K562 (cell line): ENCODE results near the gene TSPAN14. TPM values are rescaled to one million over a fixed set of nuclear protein-coding genes. Genes with fewer than 3 reads are reported as not detected.
A peak's percentile ranks its signal among the peaks of the same experiment; 100 is the strongest.

Source experiments
- ATAC-seq: fragments of 200-7000 bp; cut with Tn5 transposase; 3 replicates; pipeline ENCODE4 v1.9.1; 2020; ENCODE audit warnings: moderate library complexity
- BruUV-seq: library from RNA; stranded (reverse); fragments of 400-500 nt; replicated peaks from 2 replicates; lab custom pipeline; 2021; lab: Mats Ljungman, UMichigan
- CTCF ChIA-PET: fragments of 300-600 bp; formaldehyde crosslinking; extraction: SDS; loops from one replicate; lab custom pipeline; 2021; ENCODE audit warnings: low intra/inter-chr PET ratio; lab: Yijun Ruan, JAX
- POLR2A ChIA-PET: fragments of 300-600, 350-650 bp; sonication (Branson Sonifier 250); formaldehyde crosslinking; extraction: SDS; loops from one replicate; lab custom pipeline; 2021; ENCODE audit warnings: antibody characterized with exemption, inconsistent platforms; lab: Yijun Ruan, JAX
- DNase-seq, 4 experiments: peaks; one replicate each; pipeline versions ENCODE4 v3.0.0 to v3.0.0-alpha.2; 2011 to 2018; ENCODE audit warnings: low spot score in 3 of 4, mixed read lengths in 3 of 4; ENCODE audit errors: extremely low read depth in 1 of 4
- FAIRE-seq: peaks from 2 replicates; lab custom pipeline; 2011; peaks lifted over from hg19 to GRCh38; lab: Jason Lieb, UNC
- H2AFZ ChIP-seq: 2 replicates; pipeline ENCODE4 v1.6.0; 2011; ENCODE audit warnings: low read depth, low read length, control low read depth, inconsistent platforms
- H3K27ac ChIP-seq: fragments of 200-600 bp; 3 replicates; pipeline ENCODE4 v1.8.0; 2011; ENCODE audit warnings: low read depth, mild to moderate bottlenecking, control low read depth, inconsistent platforms, low read length, moderate library complexity, mixed read lengths; ENCODE audit errors: extremely low read depth
- H3K27me3 ChIP-seq, 2 experiments: fragments of 300-600 bp in 1 of 2; 2 replicates in 1 of 2; 3 replicates in 1 of 2; pipeline versions ENCODE4 v1.6.0 to v1.8.0; 2011; ENCODE audit warnings: inconsistent platforms in 2 of 2, low read length in 2 of 2, mild to moderate bottlenecking in 1 of 2, mixed read lengths in 1 of 2, moderate library complexity in 1 of 2; ENCODE audit not compliant: control insufficient read depth in 2 of 2, insufficient read depth in 2 of 2
- H3K36me3 ChIP-seq: fragments of 300-600 bp; 3 replicates; pipeline ENCODE4 v1.8.0; 2011; ENCODE audit warnings: mild to moderate bottlenecking, low read length, inconsistent platforms; ENCODE audit not compliant: control insufficient read depth, insufficient read depth
- H3K4me1 ChIP-seq, 2 experiments: fragments of 200-600 bp in 1 of 2; replicated peaks in 1 of 2; 2 replicates in 1 of 2; 3 replicates in 1 of 2; pipeline versions ENCODE4 v1.5.1 to v1.8.0; 2011; ENCODE audit warnings: inconsistent platforms in 2 of 2, low read length in 2 of 2, mild to moderate bottlenecking in 1 of 2, mixed read lengths in 1 of 2, moderate library complexity in 1 of 2; ENCODE audit not compliant: control insufficient read depth in 2 of 2, insufficient read depth in 2 of 2
- H3K4me2 ChIP-seq: 2 replicates; pipeline ENCODE4 v1.6.1; 2011; ENCODE audit warnings: low read length, control low read depth, inconsistent platforms, mixed read lengths; ENCODE audit not compliant: insufficient read depth
- H3K4me3 ChIP-seq: fragments of 200-600 bp; sonication (generic), shearing (Covaris generic); 2 replicates; pipeline ENCODE4 v1.5.1; 2016; ENCODE audit warnings: control low read depth, inconsistent platforms
- H3K79me2 ChIP-seq: fragments of 200-600 bp; 3 replicates; pipeline ENCODE4 v1.8.0; 2011; ENCODE audit warnings: low read length, inconsistent platforms; ENCODE audit not compliant: control insufficient read depth, insufficient read depth
- H3K9ac ChIP-seq, 2 experiments: 2 replicates each; pipeline versions ENCODE4 v1.6.0 to v1.6.1; 2011; ENCODE audit warnings: low read depth in 2 of 2, low read length in 2 of 2, control low read depth in 1 of 2, inconsistent platforms in 1 of 2, mild to moderate bottlenecking in 1 of 2, mixed read lengths in 1 of 2; ENCODE audit not compliant: insufficient read depth in 1 of 2
- H3K9me1 ChIP-seq: one replicate; pipeline ENCODE4 v1.6.0; 2011; ENCODE audit warnings: inconsistent platforms, mild to moderate bottlenecking, low read length, moderate library complexity; ENCODE audit not compliant: control insufficient read depth, insufficient read depth
- H3K9me3 ChIP-seq: replicated peaks from 2 replicates; pipeline ENCODE4 v1.5.1; 2011; ENCODE audit warnings: low read depth, low read length, inconsistent platforms; ENCODE audit not compliant: control insufficient read depth, insufficient read depth
- H4K20me1 ChIP-seq: replicated peaks from 2 replicates; pipeline ENCODE4 v1.6.1; 2011; ENCODE audit warnings: low read length, inconsistent platforms, mixed read lengths; ENCODE audit not compliant: control insufficient read depth, insufficient read depth
- POLR2G ChIP-seq: fragments of 200-400 bp; formaldehyde crosslinking; IDR thresholded peaks from 2 replicates; pipeline ENCODE4 v1.6.1; 2017; ENCODE audit warnings: low read depth, mild to moderate bottlenecking, antibody characterized with exemption, low read length, moderate library complexity
- RBM22 ChIP-seq: fragments of 200-400 bp; formaldehyde crosslinking; IDR thresholded peaks from 2 replicates; pipeline ENCODE4 v1.6.1; 2018; ENCODE audit warnings: low read length, low read depth; ENCODE audit not compliant: poor library complexity, severe bottlenecking
- SAFB2 ChIP-seq: fragments of 200-400 bp; formaldehyde crosslinking; IDR thresholded peaks from 2 replicates; pipeline ENCODE4 v1.6.1; 2018; ENCODE audit warnings: borderline replicate concordance, low read length, low read depth, moderate library complexity; ENCODE audit not compliant: severe bottlenecking
- TEAD1 ChIP-seq, 2 experiments: fragments of 450-650 bp in 1 of 2; sonication (generic) in 1 of 2; formaldehyde crosslinking; IDR thresholded peaks; 2 replicates each; pipeline versions ENCODE4 v1.4.0 to v1.8.0; 2020 to 2022; ENCODE audit warnings: mild to moderate bottlenecking in 2 of 2, missing genetic modification reagents in 1 of 2
- WGBS: fragments of 100-300 bp; shearing (Covaris generic); methylation state at CpG from one replicate; pipeline ENCODE4 v1.1.6; 2016; ENCODE audit warnings: low coverage, mixed read lengths; ENCODE audit not compliant: insufficient coverage; ENCODE audit errors: missing lambda C conversion rate; 5-methylcytosine and 5-hydroxymethylcytosine counted together
- in situ Hi-C: fragments of 300-500 bp; cut with MboI; formaldehyde crosslinking; loops from 4 replicates; pipeline ENCODE4 v1.15.0; 2018; ENCODE audit warnings: inconsistent platforms, mixed read lengths
- intact Hi-C: fragments of 100-400 bp; cut with micrococcal nuclease; formaldehyde crosslinking; loops from 2 replicates; pipeline ENCODE4 v1.14.2; 2022
- polyA plus RNA-seq, 8 experiments: library from polyadenylated mRNA; depleted of rRNA in 4 of 8; stranded (reverse) in 5 of 8; unstranded in 3 of 8; fragments of >200 nt; fragmentation: Nextera tagmentation in 2 of 8; fragmentation: Illumina TruSeq in 1 of 8; extraction: Ambion mirVana in 2 of 8; extraction: Trizol in 1 of 8; gene quantifications; 2 replicates each; pipeline versions ENCODE4 v1.2.1 to v1.2.3, GENCODE V29; 2011 to 2014; ENCODE audit warnings: inconsistent platforms in 1 of 8, missing spikeins in 1 of 8
- total RNA-seq, 7 experiments: library from RNA; depleted of rRNA in 6 of 7; stranded (reverse); fragments of >200 nt in 6 of 7; fragmentation: Illumina TruSeq in 2 of 7; extraction: Trizol in 2 of 7; gene quantifications; 2 replicates each; pipeline versions ENCODE4 v1.2.1 to v1.2.3, GENCODE V29; 2011 to 2021; ENCODE audit warnings: low replicate concordance in 1 of 7

Gene TSPAN14
- total and polyA plus RNA-seq, 9 of the 15 experiments (the other 6 are each of a cell fraction or from before 2014, with no cell fraction given), result 5.8 to 92.9 (median 23.3) TPM

DNA sequence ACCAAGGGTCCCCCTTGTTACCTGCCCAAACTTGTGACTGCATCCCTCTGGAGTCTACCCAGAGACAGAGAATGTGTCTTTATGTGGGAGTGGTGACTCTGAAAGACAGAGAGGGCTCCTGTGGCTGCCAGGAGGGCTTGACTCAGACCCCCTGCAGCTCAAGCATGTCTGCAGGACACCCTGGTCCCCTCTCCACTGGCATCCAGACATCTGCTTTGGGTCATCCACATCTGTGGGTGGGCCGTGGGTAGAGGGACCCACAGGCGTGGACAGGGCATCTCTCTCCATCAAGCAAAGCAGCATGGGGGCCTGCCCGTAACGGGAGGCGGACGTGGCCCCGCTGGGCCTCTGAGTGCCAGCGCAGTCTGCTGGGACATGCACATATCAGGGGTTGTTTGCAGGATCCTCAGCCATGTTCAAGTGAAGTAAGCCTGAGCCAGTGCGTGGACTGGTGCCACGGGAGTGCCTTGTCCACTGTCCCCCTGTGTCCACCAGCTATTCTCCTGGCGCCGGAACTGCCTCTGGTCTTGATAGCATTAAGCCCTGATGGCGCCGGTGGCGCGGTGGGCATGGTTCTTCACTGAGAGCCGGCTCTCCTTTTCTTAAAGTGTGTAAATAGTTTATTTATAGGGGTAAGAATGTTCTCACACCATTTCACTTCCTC is 64.2 kb downstream of the TSPAN14 start:
- in situ Hi-C loops, result no loop called here
- DNase-seq (no peak), FAIRE-seq (no peak), ATAC-seq (no peak)
- Histone ChIP-seq H3K4me3 (no peak overlapping the region), H3K27ac (no peak overlapping the region), H2AFZ (no peak overlapping the region), H3K9me3 (no peaks in the 10 kb centered on the region), H3K27me3 (no peaks in the 10 kb centered on the region), H3K79me2 (no peaks in the 10 kb centered on the region), H4K20me1 (no peaks in the 10 kb centered on the region; the same call in 1 of the 2 replicates), H3K4me2 (no peak overlapping the region), H3K9ac (peak overlapping the region in 1 of 2 experiments; percentile 50; a peak in 1 of 4 replicates), H3K36me3 (peaks cover 68% of the 10 kb centered on the region), H3K4me1 (peaks cover 0 to 11% of the 10 kb centered on the region in 2 experiments; a peak in 2 of 5 replicates), H3K9me1 (no peaks in the 10 kb centered on the region)
- BruUV-seq, result no TSS peak
- no peak for TF ChIP-seq TEAD1 (CRISPR knock-in tag; IDR thresholded peaks at IDR 0.05)
- TF ChIP-seq POLR2G, result 0 out of 2 replicates have a peak, but pooled peaks have one; percentile 33
- peak; percentile 48 for TF ChIP-seq RBM22
- TF ChIP-seq SAFB2, result no peak
- ChIA-PET CTCF (no interaction called here), POLR2A (no interaction called here)
- intact Hi-C loops, result no loop called here
- WGBS, result 91% methylated on average over 17 of the region's 17 CpGs
